Karpas-422 (cell line): ENCODE results near the gene GP1BA. TPM values are rescaled to one million over a fixed set of nuclear protein-coding genes. Genes with fewer than 3 reads are reported as not detected.

Experiments used
- DNase-seq: peaks from one replicate; pipeline ENCODE4 v3.0.0-alpha.2; 2015
- H2AFZ ChIP-seq: fragments of 200-600 bp; sonication (generic); 2 replicates; pipeline ENCODE4 v1.6.1; 2014; ENCODE audit warnings: antibody characterized with exemption, low read length, mixed read lengths
- H3K27ac ChIP-seq: fragments of 200-600 bp; sonication (generic); 2 replicates; pipeline ENCODE4 v1.5.1; 2014; ENCODE audit warnings: mild to moderate bottlenecking, low read length, moderate library complexity
- H3K27me3 ChIP-seq: fragments of 200-600 bp; sonication (generic); 2 replicates; pipeline ENCODE4 v1.6.1; 2014; ENCODE audit warnings: low read length, mixed read lengths
- H3K36me3 ChIP-seq: fragments of 200-600 bp; sonication (generic); 2 replicates; pipeline ENCODE4 v1.6.1; 2014; ENCODE audit warnings: low read length, mixed read lengths; ENCODE audit not compliant: insufficient read depth
- H3K4me1 ChIP-seq: fragments of 200-600 bp; sonication (generic); 2 replicates; pipeline ENCODE4 v1.6.1; 2014; ENCODE audit warnings: mild to moderate bottlenecking, low read length, mixed read lengths
- H3K4me2 ChIP-seq: fragments of 200-600 bp; sonication (generic); 2 replicates; pipeline ENCODE4 v1.6.1; 2014; ENCODE audit warnings: low read length, low read depth, mild to moderate bottlenecking; ENCODE audit not compliant: poor library complexity, severe bottlenecking
- H3K4me3 ChIP-seq: fragments of 200-600 bp; sonication (generic); 2 replicates; pipeline ENCODE4 v1.5.1; 2014; ENCODE audit warnings: mild to moderate bottlenecking, antibody characterized with exemption, low read length, mixed read lengths
- H3K79me2 ChIP-seq: fragments of 200-600 bp; sonication (generic); 2 replicates; pipeline ENCODE4 v1.6.1; 2014; ENCODE audit warnings: mild to moderate bottlenecking, low read length, mixed read lengths
- H3K9ac ChIP-seq: fragments of 200-600 bp; sonication (generic); 2 replicates; pipeline ENCODE4 v1.6.0; 2014; ENCODE audit warnings: low read length
- H3K9me2 ChIP-seq: fragments of 200-600 bp; sonication (generic), shearing (Covaris generic); replicated peaks from 2 replicates; pipeline ENCODE4 v1.6.0; 2014; ENCODE audit warnings: mild to moderate bottlenecking, low read length, moderate library complexity; ENCODE audit not compliant: insufficient read depth
- H3K9me3 ChIP-seq: fragments of 300-700, 200-600 bp; sonication (generic); 2 replicates; pipeline ENCODE4 v1.6.1; 2014; ENCODE audit warnings: low read length, mixed read lengths
- H4K20me1 ChIP-seq: fragments of 200-600 bp; sonication (generic); 2 replicates; pipeline ENCODE4 v1.6.1; 2014; ENCODE audit warnings: mild to moderate bottlenecking, antibody characterized with exemption, low read length, low read depth; ENCODE audit not compliant: insufficient read depth
- total RNA-seq: library from RNA; depleted of rRNA; stranded (reverse); fragments of >200 nt; shearing (Covaris generic); gene quantifications from 2 replicates; pipeline ENCODE4 v1.2.3, GENCODE V29; 2014; ENCODE audit warnings: low replicate concordance

GP1BA gene
- total RNA-seq, 1 experiment from 2014 or later = not detected

DNA sequence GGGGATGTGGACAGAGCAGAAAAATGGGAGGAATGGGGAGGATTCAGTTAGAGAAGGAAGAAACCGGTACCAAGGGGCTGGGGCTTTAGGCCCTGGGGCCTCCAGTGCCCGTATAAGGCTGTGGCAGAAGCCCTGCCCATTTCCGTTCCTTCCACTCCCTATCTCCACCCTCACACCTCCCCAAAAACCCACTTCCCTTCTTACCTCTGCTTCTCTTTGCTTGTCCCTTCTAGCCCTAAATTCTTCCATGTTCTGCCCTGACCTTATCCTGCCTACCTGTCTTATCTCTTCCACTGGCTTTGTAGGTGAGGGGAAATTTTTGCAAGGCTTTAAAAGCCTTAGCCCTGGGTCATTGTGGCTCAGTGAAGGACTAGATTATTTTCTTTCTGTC lies 12.1 kb downstream of the GP1BA start:
- H3K27me3 ChIP-seq = no peaks in the 10 kb centered on the region
- no peak overlapping the region for H2AFZ ChIP-seq
- peaks cover 35% of the 10 kb centered on the region for H3K36me3 ChIP-seq
- DNase-seq = peak; percentile 87
- peaks cover 35% of the 10 kb centered on the region for H4K20me1 ChIP-seq
- peak overlapping the region; percentile 100 for H3K9ac ChIP-seq
- H3K4me3 ChIP-seq = peak overlapping the region; percentile 20; the same call in 1 of the 2 replicates
- peaks cover 61% of the 10 kb centered on the region for H3K79me2 ChIP-seq
- H3K4me1 ChIP-seq = peaks cover 61% of the 10 kb centered on the region
- H3K9me2 ChIP-seq = no peaks in the 10 kb centered on the region
- H3K27ac ChIP-seq = peak overlapping the region; percentile 98
- H3K9me3 ChIP-seq = no peaks in the 10 kb centered on the region
- H3K4me2 ChIP-seq = peak overlapping the region; percentile 98

DNA sequence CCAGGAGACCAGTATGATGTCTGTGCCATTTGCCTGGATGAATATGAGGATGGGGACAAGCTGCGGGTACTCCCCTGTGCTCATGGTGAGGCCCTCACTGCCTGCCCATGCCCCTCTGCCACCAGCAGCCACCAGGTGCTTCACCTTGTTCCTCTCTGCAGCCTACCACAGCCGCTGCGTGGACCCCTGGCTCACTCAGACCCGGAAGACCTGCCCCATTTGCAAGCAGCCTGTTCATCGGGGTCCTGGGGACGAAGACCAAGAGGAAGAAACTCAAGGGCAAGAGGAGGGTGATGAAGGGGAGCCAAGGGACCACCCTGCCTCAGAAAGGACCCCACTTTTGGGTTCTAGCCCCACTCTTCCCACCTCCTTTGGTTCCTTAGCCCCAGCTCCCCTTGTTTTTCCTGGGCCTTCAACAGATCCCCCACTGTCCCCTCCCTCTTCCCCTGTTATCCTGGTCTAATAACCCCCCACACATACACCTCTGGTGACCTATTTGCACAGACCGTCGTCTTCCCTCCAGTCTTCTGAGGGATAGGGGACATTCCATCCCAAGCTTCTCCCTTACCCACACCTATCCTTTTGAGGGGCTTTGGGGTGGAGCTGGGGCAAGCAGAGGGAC lies 12.6 kb downstream of the GP1BA start:
- Histone ChIP-seq H3K27me3 (no peaks in the 10 kb centered on the region), H3K4me3 (peak overlapping the region; percentile 20; the same call in 1 of the 2 replicates), H3K9me3 (no peaks in the 10 kb centered on the region), H3K4me2 (peak overlapping the region; percentile 98), H3K4me1 (peaks cover 64% of the 10 kb centered on the region), H3K27ac (peak overlapping the region; percentile 98), H3K79me2 (peaks cover 56% of the 10 kb centered on the region), H3K9ac (peak overlapping the region; percentile 100), H2AFZ (no peak overlapping the region), H3K9me2 (no peaks in the 10 kb centered on the region), H4K20me1 (peaks cover 35% of the 10 kb centered on the region), H3K36me3 (peaks cover 35% of the 10 kb centered on the region)
- DNase-seq = peak; percentile 81

DNA sequence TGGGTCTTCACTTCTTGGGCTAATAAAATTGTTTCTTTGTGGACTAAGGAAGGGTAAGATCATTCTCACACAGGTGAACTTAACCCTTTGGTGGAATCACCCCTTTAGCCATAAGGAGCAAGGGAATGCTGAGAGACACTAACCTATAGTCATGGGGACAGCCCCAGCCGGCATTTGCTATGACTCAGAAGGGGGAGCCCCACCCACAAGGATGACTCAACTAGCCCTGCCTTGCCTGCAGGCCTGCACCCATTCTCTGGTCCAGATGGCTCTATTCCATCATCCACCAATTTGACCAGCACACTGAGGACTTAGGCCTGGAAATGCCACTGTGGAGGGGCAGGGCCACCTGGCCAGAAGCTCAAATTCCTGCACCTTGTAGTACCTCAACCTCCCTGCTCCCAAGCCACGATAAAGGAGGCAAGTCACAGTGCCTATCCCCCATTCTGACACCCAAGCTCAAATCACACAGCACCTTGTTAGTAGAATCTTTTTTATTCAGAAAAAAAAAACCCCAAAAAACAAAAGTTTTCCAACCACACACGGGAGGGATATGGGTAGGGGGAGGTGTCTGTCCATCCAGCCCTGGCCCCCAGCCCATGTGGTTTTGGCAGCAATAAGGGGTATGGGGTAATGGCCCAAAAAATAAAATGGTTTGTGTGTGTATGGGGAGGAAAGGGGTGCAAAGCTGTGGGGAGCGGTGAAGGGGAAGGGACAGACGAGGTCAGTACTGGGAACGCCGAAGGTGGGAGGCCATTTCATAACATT lies 13.3 kb downstream of the GP1BA start:
- Histone ChIP-seq H3K9me3 (no peaks in the 10 kb centered on the region), H2AFZ (no peak overlapping the region), H3K4me2 (peak overlapping the region; percentile 98), H3K4me3 (peak overlapping the region; percentile 37; the same call in 1 of the 2 replicates), H3K27me3 (no peaks in the 10 kb centered on the region), H3K9me2 (no peaks in the 10 kb centered on the region), H3K79me2 (peaks cover 56% of the 10 kb centered on the region), H3K27ac (peak overlapping the region; percentile 98), H3K36me3 (peaks cover 35% of the 10 kb centered on the region), H3K4me1 (peaks cover 69% of the 10 kb centered on the region), H3K9ac (peak overlapping the region; percentile 100), H4K20me1 (peaks cover 35% of the 10 kb centered on the region)
- DNase-seq = peak; percentile 83

GRCh38 chr17:4945944-4946280 lies 13.8 kb downstream of the GP1BA start:
- no peak for DNase-seq
- H3K9ac ChIP-seq = peak overlapping the region; percentile 100

GRCh38 chr17:4946312-4946976 lies 14.4 kb downstream of the GP1BA start:
- Histone ChIP-seq H3K36me3 (peaks cover 35% of the 10 kb centered on the region), H3K9ac (peak overlapping the region; percentile 100), H2AFZ (no peak overlapping the region), H3K27ac (peak overlapping the region; percentile 98), H4K20me1 (peaks cover 35% of the 10 kb centered on the region), H3K9me2 (no peaks in the 10 kb centered on the region), H3K4me1 (peaks cover 78% of the 10 kb centered on the region), H3K27me3 (no peaks in the 10 kb centered on the region), H3K9me3 (no peaks in the 10 kb centered on the region), H3K79me2 (peaks cover 55% of the 10 kb centered on the region), H3K4me3 (peak overlapping the region; percentile 99), H3K4me2 (peak overlapping the region; percentile 98)
- no peak for DNase-seq

More at GRCh38 chr17:4945944-4946280, 13.8 kb downstream of the GP1BA start:
- Histone ChIP-seq H3K36me3 (peaks cover 35% of the 10 kb centered on the region), H3K9me2 (no peaks in the 10 kb centered on the region), H3K27me3 (no peaks in the 10 kb centered on the region), H3K9me3 (no peaks in the 10 kb centered on the region), H2AFZ (no peak overlapping the region), H3K4me2 (peak overlapping the region; percentile 98), H4K20me1 (peaks cover 35% of the 10 kb centered on the region), H3K4me1 (peaks cover 74% of the 10 kb centered on the region), H3K4me3 (peak overlapping the region; percentile 99), H3K27ac (peak overlapping the region; percentile 98), H3K79me2 (peaks cover 56% of the 10 kb centered on the region)

- H3K9me2 ChIP-seq = no peaks in the 10 kb centered on the region
- DNase-seq = no peak
- H3K27me3 ChIP-seq = no peaks in the 10 kb centered on the region
- H3K4me2 ChIP-seq = peak overlapping the region; percentile 98
- peaks cover 77% of the 10 kb centered on the region for H3K4me1 ChIP-seq
- peak overlapping the region; percentile 98 for H3K27ac ChIP-seq
- H2AFZ ChIP-seq = no peak overlapping the region
- peaks cover 35% of the 10 kb centered on the region for H3K36me3 ChIP-seq
- peaks cover 49% of the 10 kb centered on the region for H3K79me2 ChIP-seq
- peaks cover 35% of the 10 kb centered on the region for H4K20me1 ChIP-seq
- H3K9me3 ChIP-seq = no peaks in the 10 kb centered on the region
- H3K9ac ChIP-seq = peak overlapping the region; percentile 100
- peak overlapping the region; percentile 99 for H3K4me3 ChIP-seq
Measured at GRCh38 chr17:4947010-4947410, 14.9 kb downstream of the GP1BA start.

- peak overlapping the region; percentile 98 for H3K27ac ChIP-seq
- peak overlapping the region; percentile 99 for H3K4me3 ChIP-seq
- peak overlapping the region; percentile 98 for H3K4me2 ChIP-seq
- H4K20me1 ChIP-seq = peaks cover 35% of the 10 kb centered on the region
- H3K9ac ChIP-seq = peak overlapping the region; percentile 100
- peaks cover 71% of the 10 kb centered on the region for H3K4me1 ChIP-seq
- H3K36me3 ChIP-seq = peaks cover 31% of the 10 kb centered on the region
- peaks cover 43% of the 10 kb centered on the region for H3K79me2 ChIP-seq
- DNase-seq = peak; percentile 84
- H2AFZ ChIP-seq = no peak overlapping the region
- H3K9me2 ChIP-seq = no peaks in the 10 kb centered on the region
- H3K9me3 ChIP-seq = no peaks in the 10 kb centered on the region
- H3K27me3 ChIP-seq = no peaks in the 10 kb centered on the region
Measured at GRCh38 chr17:4947411-4948165, 15.5 kb downstream of the GP1BA start.
